Gastroesophageal sphincter (tissue), 3 donors: Measurements from ENCODE around the gene PLPP3.

Source experiments
- CTCF ChIP-seq, 4 experiments: fragments of 200-600 bp in 2 of 4; fragments of 450-650 bp in 2 of 4; sonication (generic) in 1 of 4; IDR thresholded peaks; one replicate each; pipeline ENCODE4 v1.5.1; 2017 to 2019; ENCODE audit warnings: antibody characterized with exemption in 4 of 4, mild to moderate bottlenecking in 2 of 4, moderate library complexity in 2 of 4
- EP300 ChIP-seq: sonication (generic); formaldehyde crosslinking; IDR thresholded peaks from one replicate; pipeline ENCODE4 v1.6.1; 2017; ENCODE audit warnings: antibody characterized with exemption, mild to moderate bottlenecking
- POLR2A ChIP-seq, 2 donors: fragments of 450-650 bp; IDR thresholded peaks; one replicate each; pipeline ENCODE4 v1.6.1; 2017; ENCODE audit warnings: antibody characterized with exemption in 2 of 2, mild to moderate bottlenecking in 2 of 2, moderate library complexity in 1 of 2

GRCh38 chr1:56496821-56497772 is 82.3 kb downstream of the PLPP3 start:
- TF ChIP-seq EP300 (no peak), CTCF (IDR thresholded peaks at IDR 0.05) (no peak), POLR2A (IDR thresholded peaks at IDR 0.05) (no peak)
